Common myeloid progenitor, CD34-positive (primary cell): Measurements from ENCODE around the gene DYNC1LI1.

Experiments
- CTCF ChIA-PET: fragments of 350-600 bp; sonication (Branson Sonifier 250); formaldehyde crosslinking; loops from one replicate; lab custom pipeline; 2021; ENCODE audit warnings: antibody characterized with exemption; lab: Charles Lee
- POLR2A ChIA-PET: fragments of 350-600 bp; sonication (Branson Sonifier 250); formaldehyde crosslinking; loops from one replicate; lab custom pipeline; 2021; ENCODE audit warnings: antibody characterized with exemption; lab: Charles Lee
- DNase-seq, 3 donors: peaks; one replicate each; pipeline versions ENCODE4 v3.0.0 to v3.0.0-alpha.2; 2013
- H3K27ac ChIP-seq, 2 experiments: 1 replicate in 1 of 2; 2 replicates in 1 of 2; pipeline ENCODE4 v1.7.0; 2013; ENCODE audit warnings: inconsistent platforms in 2 of 2, low read length in 2 of 2, mild to moderate bottlenecking in 2 of 2, low read depth in 1 of 2, moderate library complexity in 1 of 2; ENCODE audit not compliant: severe bottlenecking in 2 of 2, insufficient read depth in 1 of 2, poor library complexity in 1 of 2
- H3K27me3 ChIP-seq, 5 experiments: replicated peaks in 2 of 5; 1 replicate in 3 of 5; 2 replicates in 2 of 5; pipeline versions ENCODE4 v1.6.1 to v1.7.0; 2013; ENCODE audit warnings: low read length in 4 of 5, mild to moderate bottlenecking in 2 of 5, moderate library complexity in 2 of 5, inconsistent platforms in 1 of 5; ENCODE audit not compliant: insufficient read depth in 5 of 5, control insufficient read depth in 4 of 5
- H3K36me3 ChIP-seq, 4 experiments: 1 replicate in 2 of 4; 2 replicates in 2 of 4; pipeline versions ENCODE4 v1.6.1 to v1.7.0; 2013; ENCODE audit warnings: low read length in 3 of 4, control low read depth in 1 of 4, mild to moderate bottlenecking in 1 of 4; ENCODE audit not compliant: control insufficient read depth in 4 of 4, insufficient read depth in 4 of 4
- H3K4me1 ChIP-seq, 4 experiments: 1 replicate in 3 of 4; 2 replicates in 1 of 4; pipeline versions ENCODE4 v1.6.1 to v1.7.1; 2013; ENCODE audit warnings: low read length in 3 of 4, mild to moderate bottlenecking in 3 of 4, control low read depth in 1 of 4, inconsistent platforms in 1 of 4, moderate library complexity in 1 of 4; ENCODE audit not compliant: control insufficient read depth in 4 of 4, insufficient read depth in 4 of 4; ENCODE audit errors: control extremely low read depth in 1 of 4
- H3K4me3 ChIP-seq, 7 experiments: 1 replicate in 4 of 7; 2 replicates in 3 of 7; pipeline versions ENCODE4 v1.5.1 to v1.7.0; 2013; ENCODE audit warnings: mild to moderate bottlenecking in 7 of 7, low read length in 6 of 7, moderate library complexity in 6 of 7, inconsistent platforms in 2 of 7, low read depth in 2 of 7, control low read depth in 1 of 7; ENCODE audit not compliant: insufficient read depth in 4 of 7, control insufficient read depth in 1 of 7; ENCODE audit errors: extremely low read depth in 1 of 7
- H3K9me3 ChIP-seq, 5 experiments: 1 replicate in 4 of 5; 2 replicates in 1 of 5; pipeline versions ENCODE4 v1.6.1 to v1.7.1; 2013; ENCODE audit warnings: low read length in 4 of 5, mild to moderate bottlenecking in 2 of 5, inconsistent platforms in 1 of 5, low read depth in 1 of 5, moderate library complexity in 1 of 5; ENCODE audit not compliant: control insufficient read depth in 4 of 5, insufficient read depth in 2 of 5; ENCODE audit errors: control extremely low read depth in 1 of 5
- WGBS: methylation state at CpG from one replicate; pipeline ENCODE4 v1.1.5; 2013; ENCODE audit not compliant: insufficient coverage; 5-methylcytosine and 5-hydroxymethylcytosine counted together

Gene DYNC1LI1

DNA sequence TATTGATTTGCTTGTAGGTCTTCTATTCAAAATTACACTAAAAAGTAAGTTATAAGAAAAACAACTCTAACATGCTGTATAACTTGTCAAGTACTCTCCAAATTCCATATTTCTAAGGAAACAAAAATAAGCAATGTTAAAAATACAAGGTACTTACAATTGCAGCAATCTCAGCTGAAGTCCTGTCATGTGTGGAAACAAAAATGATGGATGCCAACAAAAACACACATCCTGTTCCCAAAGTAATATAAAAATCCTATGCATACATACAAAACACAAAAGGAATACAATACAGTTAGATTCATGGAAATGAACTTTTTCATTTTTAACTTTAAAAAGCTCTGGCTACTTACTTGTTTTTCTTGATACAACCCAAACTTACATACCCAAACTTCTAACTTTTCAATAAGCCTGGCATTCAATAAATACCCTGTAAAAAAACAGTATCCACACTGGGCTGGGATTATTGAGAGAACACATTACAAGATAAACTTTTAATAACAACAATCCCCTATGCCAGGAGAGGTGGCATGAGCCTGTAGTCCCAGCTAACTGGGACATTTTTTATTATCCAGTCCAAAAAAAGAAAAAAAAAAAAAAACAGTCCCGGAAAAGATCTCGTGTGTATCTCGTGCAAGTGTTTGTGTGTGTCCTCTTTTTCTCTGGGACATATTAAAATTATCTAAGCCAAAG is 82.7 kb downstream of the DYNC1LI1 start:
- Histone ChIP-seq H3K27me3 (no peaks in the 10 kb centered on the region), H3K4me3 (no peak overlapping the region), H3K36me3 (peaks cover 6 to 48% (median 26%) of the 10 kb centered on the region in 4 experiments), H3K4me1 (peaks cover 0 to 8% (median 1%) of the 10 kb centered on the region in 4 experiments), H3K27ac (no peak overlapping the region), H3K9me3 (no peaks in the 10 kb centered on the region)
- WGBS: no CpG with 5 or more reads among the region's 3 CpGs
- ChIA-PET CTCF (interaction anchor here (0.8 to 1.6 kb wide), 2 partner anchors 14 to 18 kb away, joined by 3 to 6 read pairs; no protein-coding TSS in a partner anchor), POLR2A (no interaction called here)
- DNase-seq: no peak

DNA sequence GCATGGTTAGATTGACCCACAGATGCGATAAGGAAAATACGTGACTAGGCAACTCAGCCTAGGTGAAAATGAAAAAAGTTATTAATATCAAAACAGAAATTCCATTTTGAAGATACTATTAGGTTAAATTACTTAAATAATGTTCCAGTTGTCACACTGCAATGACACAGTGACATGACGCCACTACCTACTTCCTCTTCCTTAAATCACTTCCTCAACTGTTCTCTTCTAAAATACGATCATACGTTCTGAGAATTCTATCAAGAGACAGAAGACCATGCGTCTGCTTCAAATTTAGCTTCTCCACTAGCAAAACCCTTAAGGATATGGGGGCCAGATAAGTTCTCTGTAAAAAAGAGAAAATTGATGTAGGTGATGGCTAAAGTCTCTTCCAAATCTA is 86.2 kb downstream of the DYNC1LI1 start:
- CTCF ChIA-PET: interaction anchor here (1.0 to 1.4 kb wide), 2 partner anchors 9 to 18 kb away, joined by 3 to 4 read pairs; partner anchors contain the start of gene CMTM6
- DNase-seq: peak in 2 of 3 donors; percentile 66 to 78
- POLR2A ChIA-PET: no interaction called here
- Histone ChIP-seq H3K36me3 (peaks cover 15 to 48% (median 33%) of the 10 kb centered on the region in 4 experiments), H3K27me3 (no peaks in the 10 kb centered on the region), H3K27ac (peak overlapping the region in 1 of 2 experiments; percentile 39), H3K4me3 (no peak overlapping the region), H3K9me3 (no peaks in the 10 kb centered on the region), H3K4me1 (peaks cover 0 to 8% (median 1%) of the 10 kb centered on the region in 4 experiments)
- 28% methylated on average over 3 of the region's 6 CpGs for WGBS

DNA sequence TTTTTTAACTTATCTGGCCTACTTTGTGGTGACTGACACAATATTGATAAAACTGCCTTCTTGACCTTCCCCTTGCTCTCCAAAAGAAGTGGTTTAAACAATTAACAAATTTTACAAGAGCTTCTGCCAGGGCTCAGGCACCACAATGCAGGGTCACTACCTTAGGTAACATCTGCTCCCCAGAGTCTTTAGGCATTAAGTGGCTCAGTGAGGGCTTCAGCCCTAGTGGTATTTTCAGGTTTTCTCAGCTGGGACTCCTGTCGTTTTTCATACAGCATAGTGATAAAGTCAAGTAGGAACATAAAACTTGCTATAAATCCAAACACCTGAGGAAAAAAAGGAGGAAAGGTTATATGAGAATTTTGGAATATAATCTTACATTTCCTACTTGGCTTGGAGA is 86.9 kb downstream of the DYNC1LI1 start:
- Histone ChIP-seq H3K4me3 (no peak overlapping the region), H3K27me3 (no peaks in the 10 kb centered on the region), H3K4me1 (peaks cover 0 to 8% (median 1%) of the 10 kb centered on the region in 4 experiments), H3K27ac (no peak overlapping the region), H3K9me3 (no peaks in the 10 kb centered on the region), H3K36me3 (peaks cover 17 to 48% (median 34%) of the 10 kb centered on the region in 4 experiments)
- DNase-seq: no peak
- ChIA-PET CTCF (interaction anchor here (0.5 to 1.8 kb wide), 3 partner anchors 9 to 109 kb away, joined by 3 to 4 read pairs (median 4); no protein-coding TSS in a partner anchor), POLR2A (no interaction called here)
- no CpG with 5 or more reads among the region's 1 CpG for WGBS

DNA sequence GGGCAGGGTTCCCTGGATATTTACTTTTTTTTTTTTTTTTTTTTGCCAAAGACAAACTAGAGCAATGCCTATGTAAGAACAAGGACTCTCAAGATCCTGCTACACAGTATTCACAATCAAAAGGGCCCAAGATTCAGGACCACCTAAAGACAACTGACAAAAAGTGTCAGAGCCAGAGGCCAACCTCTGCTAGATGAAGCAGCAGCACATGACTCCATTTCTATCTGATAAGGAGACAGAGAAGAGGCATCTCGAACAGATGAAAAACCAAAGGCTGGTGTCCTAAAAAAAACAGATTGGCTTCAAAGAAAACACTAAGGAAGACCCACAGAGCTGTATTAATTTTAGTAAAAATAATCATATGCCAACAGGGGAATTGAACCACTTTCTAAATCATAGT is 88.0 kb downstream of the DYNC1LI1 start:
- H3K9me3 ChIP-seq: no peaks in the 10 kb centered on the region
- peaks cover 0 to 8% (median 1%) of the 10 kb centered on the region in 4 experiments for H3K4me1 ChIP-seq
- ChIA-PET POLR2A (no interaction called here), CTCF (interaction anchor here (1.4 to 1.8 kb wide), 2 partner anchors 15 to 108 kb away, joined by 4 to 7 read pairs; no protein-coding TSS in a partner anchor)
- no peak overlapping the region for H3K4me3 ChIP-seq
- peaks cover 18 to 48% (median 31%) of the 10 kb centered on the region in 4 experiments for H3K36me3 ChIP-seq
- H3K27me3 ChIP-seq: no peaks in the 10 kb centered on the region
- no peak for DNase-seq
- WGBS: no CpG with 5 or more reads among the region's 1 CpG
- H3K27ac ChIP-seq: no peak overlapping the region

DNA sequence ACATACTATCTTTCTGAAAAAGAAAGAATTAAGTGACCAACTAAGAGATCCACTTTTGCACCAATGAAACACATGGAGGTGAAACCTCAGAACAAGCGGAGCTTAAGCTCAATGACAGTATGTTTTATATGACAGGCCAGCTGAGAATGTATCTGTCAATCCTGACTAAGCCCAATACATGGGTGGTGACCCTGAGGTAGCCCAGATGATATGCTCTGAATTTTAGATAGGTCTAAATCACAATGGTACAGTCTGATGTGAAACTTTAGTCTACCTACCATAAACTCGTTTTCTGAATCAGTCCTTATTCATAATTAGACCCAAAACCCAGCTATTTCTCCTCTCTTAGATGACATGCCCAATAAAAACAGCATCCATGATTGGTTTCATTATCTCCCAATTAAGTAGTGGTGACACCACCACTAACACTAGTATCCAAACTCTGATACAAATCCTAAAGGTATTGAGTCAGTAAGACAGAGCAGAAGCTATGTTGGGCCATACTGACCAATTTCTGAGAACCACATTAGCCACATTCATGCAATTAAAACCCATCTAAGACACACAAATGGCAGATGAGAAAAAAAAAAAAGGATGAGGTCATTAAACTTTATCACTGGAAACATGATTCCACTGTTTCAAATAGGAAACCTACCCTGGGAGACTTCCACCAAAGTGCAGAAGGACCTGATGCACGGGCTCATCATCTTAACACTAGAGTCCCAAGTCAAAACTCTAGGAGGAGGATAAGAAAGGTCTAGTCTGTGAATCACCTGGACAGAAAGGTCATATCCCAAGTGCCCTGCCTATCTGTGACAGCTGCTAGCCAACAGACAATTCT is 88.6 kb downstream of the DYNC1LI1 start:
- Histone ChIP-seq H3K36me3 (peaks cover 18 to 42% (median 27%) of the 10 kb centered on the region in 4 experiments), H3K27ac (no peak overlapping the region), H3K9me3 (no peaks in the 10 kb centered on the region), H3K4me1 (peaks cover 0 to 8% (median 1%) of the 10 kb centered on the region in 4 experiments), H3K27me3 (no peaks in the 10 kb centered on the region), H3K4me3 (no peak overlapping the region)
- no peak for DNase-seq
- 100% methylated on average over 2 of the region's 3 CpGs for WGBS
- CTCF ChIA-PET: interaction anchor here (1.4 kb wide), 1 partner anchor 14 kb away, joined by 7 read pairs; no protein-coding TSS in a partner anchor
- POLR2A ChIA-PET: no interaction called here

DNA sequence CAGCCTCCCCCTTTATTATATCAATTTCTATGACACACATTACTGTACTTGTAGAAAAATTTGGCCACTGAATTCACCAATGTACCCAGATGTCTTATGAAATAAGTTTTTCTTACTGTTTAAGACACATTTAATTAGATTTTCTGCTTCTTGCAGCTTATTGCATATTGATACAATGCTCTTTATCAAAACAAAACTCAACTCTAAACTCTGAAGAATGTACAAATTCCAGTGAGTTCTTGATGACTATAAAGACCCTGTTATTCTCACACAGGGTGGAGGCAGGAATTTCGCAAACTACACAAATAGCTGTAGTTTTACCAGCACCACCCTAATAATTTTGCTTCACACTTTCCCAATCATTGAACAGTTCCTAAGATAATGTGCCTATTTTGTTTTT is 90.1 kb downstream of the DYNC1LI1 start:
- CTCF ChIA-PET: interaction anchor here (1.2 to 2.0 kb wide), 2 partner anchors 12 to 106 kb away, joined by 3 to 13 read pairs; no protein-coding TSS in a partner anchor
- no peak overlapping the region for H3K27ac ChIP-seq
- peaks cover 0 to 8% (median 1%) of the 10 kb centered on the region in 4 experiments for H3K4me1 ChIP-seq
- WGBS: 100% methylated on average over 1 of the region's 1 CpG
- POLR2A ChIA-PET: interaction anchor here (0.6 kb wide), 1 partner anchor 1151 kb away, joined by 3 read pairs; no protein-coding TSS in a partner anchor
- no peaks in the 10 kb centered on the region for H3K27me3 ChIP-seq
- no peak overlapping the region for H3K4me3 ChIP-seq
- H3K36me3 ChIP-seq: peaks cover 14 to 32% (median 20%) of the 10 kb centered on the region in 4 experiments
- H3K9me3 ChIP-seq: no peaks in the 10 kb centered on the region
- no peak for DNase-seq
